Osteocyte (in vitro differentiated cells): ENCODE measurements around the gene CRKL. TPM values are rescaled to one million over a fixed set of nuclear protein-coding genes. Genes with fewer than 3 reads are reported as not detected.

Source experiments
- DNase-seq: peaks from one replicate; pipeline ENCODE4 v3.0.0; 2021; ENCODE audit warnings: mixed read lengths; ENCODE audit not compliant: unreplicated experiment; ENCODE audit errors: extremely low spot score
- H3K27ac Mint-ChIP-seq: one replicate; pipeline ENCODE4 v1.8.0; 2021; ENCODE audit warnings: mild to moderate bottlenecking, mixed read lengths; ENCODE audit not compliant: unreplicated experiment
- H3K27me3 Mint-ChIP-seq: one replicate; pipeline ENCODE4 v1.8.0; 2021; ENCODE audit warnings: mixed read lengths; ENCODE audit not compliant: unreplicated experiment
- H3K36me3 Mint-ChIP-seq: one replicate; pipeline ENCODE4 v1.8.0; 2021; ENCODE audit warnings: mixed read lengths; ENCODE audit not compliant: unreplicated experiment
- H3K4me1 Mint-ChIP-seq: one replicate; pipeline ENCODE4 v1.8.0; 2021; ENCODE audit warnings: mixed read lengths; ENCODE audit not compliant: unreplicated experiment
- H3K4me3 Mint-ChIP-seq: one replicate; pipeline ENCODE4 v1.8.0; 2021; ENCODE audit warnings: mild to moderate bottlenecking, moderate library complexity, mixed read lengths; ENCODE audit not compliant: unreplicated experiment
- H3K9me3 Mint-ChIP-seq: one replicate; pipeline ENCODE4 v1.8.0; 2021; ENCODE audit warnings: mixed read lengths; ENCODE audit not compliant: unreplicated experiment
- total RNA-seq: library from RNA; stranded (reverse); gene quantifications from 2 replicates; pipeline ENCODE4 v1.2.1, GENCODE V29; 2021
- TF ChIP-seq, protein P1 (sequence below): fragments of 200-600 bp; sonication (generic); IDR thresholded peaks from 2 replicates; pipeline ENCODE4 v1.5.0; 2021; ENCODE audit warnings: antibody characterized with exemption, mild to moderate bottlenecking, moderate library complexity

Gene CRKL
- total RNA-seq, 1 donor from 2014 or later: 56.0 TPM

DNA sequence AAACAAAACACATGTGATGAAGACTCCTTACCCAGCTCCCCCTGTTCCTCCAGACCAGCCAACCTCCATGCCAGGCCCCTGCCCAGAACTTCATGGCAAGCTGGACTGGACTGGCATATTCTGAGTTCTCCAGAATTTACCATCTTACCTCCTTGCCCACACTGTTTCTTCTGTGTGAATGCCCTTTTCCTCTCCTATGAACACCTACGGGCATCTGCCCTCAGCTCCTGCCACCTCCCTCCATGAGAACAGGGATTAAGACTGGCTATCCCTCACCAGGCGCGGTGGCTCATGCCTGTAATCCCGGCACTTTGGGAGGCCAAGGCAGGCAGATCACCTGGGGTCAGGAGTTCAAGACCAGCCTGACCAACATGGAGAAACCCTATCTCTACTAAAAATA is 43.4 kb downstream of the CRKL start:
- Mint-ChIP-seq H3K9me3 (no peaks in the 10 kb centered on the region), H3K4me1 (peaks cover 25% of the 10 kb centered on the region), H3K4me3 (no peak overlapping the region), H3K36me3 (no peaks in the 10 kb centered on the region), H3K27ac (no peak overlapping the region), H3K27me3 (no peaks in the 10 kb centered on the region)
- TF ChIP-seq, protein P1, sequence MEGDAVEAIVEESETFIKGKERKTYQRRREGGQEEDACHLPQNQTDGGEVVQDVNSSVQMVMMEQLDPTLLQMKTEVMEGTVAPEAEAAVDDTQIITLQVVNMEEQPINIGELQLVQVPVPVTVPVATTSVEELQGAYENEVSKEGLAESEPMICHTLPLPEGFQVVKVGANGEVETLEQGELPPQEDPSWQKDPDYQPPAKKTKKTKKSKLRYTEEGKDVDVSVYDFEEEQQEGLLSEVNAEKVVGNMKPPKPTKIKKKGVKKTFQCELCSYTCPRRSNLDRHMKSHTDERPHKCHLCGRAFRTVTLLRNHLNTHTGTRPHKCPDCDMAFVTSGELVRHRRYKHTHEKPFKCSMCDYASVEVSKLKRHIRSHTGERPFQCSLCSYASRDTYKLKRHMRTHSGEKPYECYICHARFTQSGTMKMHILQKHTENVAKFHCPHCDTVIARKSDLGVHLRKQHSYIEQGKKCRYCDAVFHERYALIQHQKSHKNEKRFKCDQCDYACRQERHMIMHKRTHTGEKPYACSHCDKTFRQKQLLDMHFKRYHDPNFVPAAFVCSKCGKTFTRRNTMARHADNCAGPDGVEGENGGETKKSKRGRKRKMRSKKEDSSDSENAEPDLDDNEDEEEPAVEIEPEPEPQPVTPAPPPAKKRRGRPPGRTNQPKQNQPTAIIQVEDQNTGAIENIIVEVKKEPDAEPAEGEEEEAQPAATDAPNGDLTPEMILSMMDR: no peak
- DNase-seq: no peak

DNA sequence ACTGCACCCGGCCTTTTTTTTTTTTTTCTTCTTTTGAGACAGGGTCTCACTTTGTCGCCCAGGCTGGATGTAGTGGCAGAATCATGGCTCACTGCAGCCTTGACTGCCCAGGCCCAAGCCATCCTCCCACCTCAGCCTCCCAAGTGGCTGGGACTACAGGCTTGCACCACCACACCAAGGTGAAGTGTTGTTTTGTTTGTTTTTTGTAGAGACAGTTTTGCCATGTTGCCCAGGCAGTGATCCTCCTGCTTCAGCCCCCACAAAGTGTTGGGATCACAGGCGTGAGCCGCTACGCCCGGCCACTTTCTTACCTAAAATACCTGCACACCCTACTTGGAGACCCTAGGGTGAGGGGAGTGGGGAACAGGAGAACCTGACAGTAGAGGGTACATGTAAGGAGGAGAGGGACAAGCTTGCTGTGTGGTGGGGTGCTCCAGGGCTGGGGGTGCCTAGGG is 45.3 kb downstream of the CRKL start:
- Mint-ChIP-seq H3K27me3 (no peaks in the 10 kb centered on the region), H3K36me3 (no peaks in the 10 kb centered on the region), H3K4me1 (peaks cover 18% of the 10 kb centered on the region), H3K9me3 (no peaks in the 10 kb centered on the region), H3K27ac (no peak overlapping the region), H3K4me3 (no peak overlapping the region)
- no peak for DNase-seq
- TF ChIP-seq, protein P1: no peak

DNA sequence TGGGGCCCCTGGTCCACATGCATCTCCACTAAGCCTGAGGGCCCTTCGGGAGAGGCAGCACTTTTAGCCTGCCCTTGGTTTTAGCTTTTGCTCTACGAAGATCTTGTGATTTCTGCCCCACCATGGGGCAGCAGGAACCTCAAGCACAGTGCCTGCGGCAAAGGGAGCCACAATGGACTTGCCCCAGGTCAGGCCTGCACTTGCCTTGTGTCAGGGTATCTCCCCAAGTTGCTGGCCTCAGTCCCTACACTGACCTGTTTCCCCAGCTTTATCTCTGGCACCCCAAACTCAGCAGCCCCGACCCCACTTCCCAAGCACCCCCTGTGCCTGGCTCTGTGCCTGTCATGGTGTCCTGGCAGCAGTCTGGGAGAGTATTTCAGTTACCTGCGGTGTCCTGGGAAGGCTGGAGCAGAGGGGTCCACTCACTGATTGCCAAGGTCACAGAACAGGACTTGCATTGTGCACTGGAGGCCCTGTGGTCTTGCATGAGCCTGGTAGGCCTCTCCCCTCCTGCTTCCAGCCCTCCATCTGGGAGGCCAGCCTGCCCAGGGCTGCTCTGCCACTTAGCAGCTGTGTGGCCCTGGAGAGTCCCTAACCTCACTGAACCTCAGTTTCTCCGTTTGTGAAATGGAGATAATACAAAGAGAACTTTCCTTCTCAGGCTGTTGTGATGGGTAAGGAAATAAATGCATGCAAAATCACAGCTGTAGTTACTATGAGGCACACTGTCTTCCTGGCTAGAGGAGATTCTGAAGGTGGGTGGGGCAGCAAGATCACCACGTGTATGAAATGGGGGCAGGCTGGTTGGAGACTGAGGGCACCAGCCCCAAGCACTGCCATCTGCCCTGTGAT is 46.2 kb downstream of the CRKL start:
- TF ChIP-seq, protein P1: no peak
- Mint-ChIP-seq H3K27ac (no peak overlapping the region), H3K4me1 (peaks cover 10% of the 10 kb centered on the region), H3K36me3 (no peaks in the 10 kb centered on the region), H3K9me3 (no peaks in the 10 kb centered on the region), H3K27me3 (no peaks in the 10 kb centered on the region), H3K4me3 (peak overlapping the region; percentile 70)
- no peak for DNase-seq

DNA sequence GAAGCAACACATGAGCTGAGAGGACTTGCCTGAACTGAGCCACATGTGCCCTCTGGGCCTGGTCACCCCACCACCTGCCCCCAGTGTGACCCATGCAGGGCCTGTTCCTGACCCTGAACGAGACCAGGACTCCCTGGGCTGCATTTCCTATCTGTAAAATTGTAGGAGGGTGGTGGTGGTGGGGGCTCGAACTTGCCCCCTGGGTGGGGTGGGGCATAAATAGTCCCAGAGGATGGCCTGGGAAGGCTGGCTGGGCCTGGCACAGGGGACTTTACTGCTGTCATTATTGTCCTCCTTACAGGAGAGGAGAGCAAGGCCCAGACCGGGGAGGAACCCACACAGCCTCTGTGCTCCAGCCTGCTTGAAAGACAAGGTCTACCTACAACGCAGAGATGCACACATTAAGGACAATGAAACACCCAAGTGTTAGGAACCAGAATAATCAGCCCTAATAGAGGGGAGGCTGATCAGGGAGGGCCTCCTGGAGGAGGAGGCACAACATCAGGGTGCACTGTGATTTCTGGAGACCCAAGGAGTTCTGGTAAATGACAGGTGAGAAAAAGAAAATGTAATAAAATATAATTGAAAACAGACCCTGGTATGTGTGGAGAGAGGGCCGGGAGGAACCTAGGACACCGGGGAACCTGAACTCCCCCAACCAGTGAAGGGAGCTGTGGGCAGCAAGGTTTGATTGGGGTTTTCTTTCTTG is 47.0 kb downstream of the CRKL start:
- Mint-ChIP-seq H3K36me3 (no peaks in the 10 kb centered on the region), H3K27me3 (no peaks in the 10 kb centered on the region), H3K4me3 (peak overlapping the region; percentile 70), H3K4me1 (peaks cover 10% of the 10 kb centered on the region), H3K27ac (no peak overlapping the region), H3K9me3 (no peaks in the 10 kb centered on the region)
- TF ChIP-seq, protein P1: no peak
- no peak for DNase-seq

- DNase-seq: no peak
- no peak overlapping the region for H3K27ac Mint-ChIP-seq
- peaks cover 10% of the 10 kb centered on the region for H3K4me1 Mint-ChIP-seq
- H3K9me3 Mint-ChIP-seq: no peaks in the 10 kb centered on the region
- TF ChIP-seq, protein P1: no peak
- H3K27me3 Mint-ChIP-seq: no peaks in the 10 kb centered on the region
- H3K36me3 Mint-ChIP-seq: no peaks in the 10 kb centered on the region
- H3K4me3 Mint-ChIP-seq: peak overlapping the region; percentile 70
These were observed 47.5 kb downstream of the CRKL start for GRCh38 chr22:20964799-20965103.
